ENCODE data around the gene ZBTB47.

Gene ZBTB47

GRCh38 chr3:42660131-42660715, 6.7 kb downstream of the ZBTB47 start:
- Histone ChIP-seq H3K9ac (ENCODE audit: low read length) (no peak overlapping the region), H3K36me3 (ENCODE audit: control insufficient read depth, insufficient read depth, low read length, severe bottlenecking) (peaks cover 48% of the 10 kb centered on the region), H3K4me3 (ENCODE audit: low read length) (no peak overlapping the region), H3K9me3 (ENCODE audit: control insufficient read depth, low read length) (no peaks in the 10 kb centered on the region), H3K4me1 (ENCODE audit: control insufficient read depth, insufficient read depth, low read length) (peaks cover 22% of the 10 kb centered on the region), H3K27me3 (replicated peaks; ENCODE audit: control insufficient read depth, insufficient read depth, low read length) (no peaks in the 10 kb centered on the region)
- no peak for DNase-seq (ENCODE audit: low read depth)

- DNase-seq (ENCODE audit: low read depth): no peak
Observed at GRCh38 chr3:42660898-42661297, 7.4 kb downstream of the ZBTB47 start.

GRCh38 chr3:42661593-42662022, 8.1 kb downstream of the ZBTB47 start:
- no peak for DNase-seq (ENCODE audit: low read depth)
- no peaks in the 10 kb centered on the region for H3K9me3 ChIP-seq (ENCODE audit: control insufficient read depth, low read length)
- no peak overlapping the region for H3K9ac ChIP-seq (ENCODE audit: low read length)
- no peak overlapping the region for H3K4me3 ChIP-seq (ENCODE audit: low read length)
- peaks cover 24% of the 10 kb centered on the region for H3K4me1 ChIP-seq (ENCODE audit: control insufficient read depth, insufficient read depth, low read length)
- peaks cover 48% of the 10 kb centered on the region for H3K36me3 ChIP-seq (ENCODE audit: control insufficient read depth, insufficient read depth, low read length, severe bottlenecking)
- H3K27me3 ChIP-seq (replicated peaks; ENCODE audit: control insufficient read depth, insufficient read depth, low read length): no peaks in the 10 kb centered on the region

More at GRCh38 chr3:42660898-42661297, 7.4 kb downstream of the ZBTB47 start:
- Histone ChIP-seq H3K9me3 (ENCODE audit: control insufficient read depth, low read length) (no peaks in the 10 kb centered on the region), H3K9ac (ENCODE audit: low read length) (no peak overlapping the region), H3K36me3 (ENCODE audit: control insufficient read depth, insufficient read depth, low read length, severe bottlenecking) (peaks cover 48% of the 10 kb centered on the region), H3K4me1 (ENCODE audit: control insufficient read depth, insufficient read depth, low read length) (peaks cover 21% of the 10 kb centered on the region), H3K27me3 (replicated peaks; ENCODE audit: control insufficient read depth, insufficient read depth, low read length) (no peaks in the 10 kb centered on the region), H3K4me3 (ENCODE audit: low read length) (no peak overlapping the region)

GRCh38 chr3:42662037-42662812, 8.7 kb downstream of the ZBTB47 start:
- no peak for DNase-seq (ENCODE audit: low read depth)
- Histone ChIP-seq H3K27me3 (replicated peaks; ENCODE audit: control insufficient read depth, insufficient read depth, low read length) (no peaks in the 10 kb centered on the region), H3K9ac (ENCODE audit: low read length) (no peak overlapping the region), H3K4me3 (ENCODE audit: low read length) (no peak overlapping the region), H3K9me3 (ENCODE audit: control insufficient read depth, low read length) (no peaks in the 10 kb centered on the region), H3K36me3 (ENCODE audit: control insufficient read depth, insufficient read depth, low read length, severe bottlenecking) (peaks cover 48% of the 10 kb centered on the region), H3K4me1 (ENCODE audit: control insufficient read depth, insufficient read depth, low read length) (peaks cover 30% of the 10 kb centered on the region)

- Histone ChIP-seq H3K36me3 (ENCODE audit: control insufficient read depth, insufficient read depth, low read length, severe bottlenecking) (peaks cover 48% of the 10 kb centered on the region), H3K4me1 (ENCODE audit: control insufficient read depth, insufficient read depth, low read length) (peaks cover 30% of the 10 kb centered on the region), H3K9me3 (ENCODE audit: control insufficient read depth, low read length) (no peaks in the 10 kb centered on the region), H3K4me3 (ENCODE audit: low read length) (no peak overlapping the region), H3K9ac (ENCODE audit: low read length) (no peak overlapping the region), H3K27me3 (replicated peaks; ENCODE audit: control insufficient read depth, insufficient read depth, low read length) (no peaks in the 10 kb centered on the region)
- no peak for DNase-seq (ENCODE audit: low read depth)
Observed at GRCh38 chr3:42662813-42663535, 9.5 kb downstream of the ZBTB47 start.

GRCh38 chr3:42663581-42664437, 10.3 kb downstream of the ZBTB47 start:
- H3K4me3 ChIP-seq (ENCODE audit: low read length): no peak overlapping the region
- H3K9me3 ChIP-seq (ENCODE audit: control insufficient read depth, low read length): no peaks in the 10 kb centered on the region
- no peak overlapping the region for H3K9ac ChIP-seq (ENCODE audit: low read length)
- H3K27me3 ChIP-seq (replicated peaks; ENCODE audit: control insufficient read depth, insufficient read depth, low read length): no peaks in the 10 kb centered on the region
- H3K36me3 ChIP-seq (ENCODE audit: control insufficient read depth, insufficient read depth, low read length, severe bottlenecking): peaks cover 40% of the 10 kb centered on the region
- H3K4me1 ChIP-seq (ENCODE audit: control insufficient read depth, insufficient read depth, low read length): peaks cover 27% of the 10 kb centered on the region
- no peak for DNase-seq (ENCODE audit: low read depth)

- peaks cover 36% of the 10 kb centered on the region for H3K36me3 ChIP-seq (ENCODE audit: control insufficient read depth, insufficient read depth, low read length, severe bottlenecking)
- H3K9me3 ChIP-seq (ENCODE audit: control insufficient read depth, low read length): no peaks in the 10 kb centered on the region
- no peak overlapping the region for H3K4me3 ChIP-seq (ENCODE audit: low read length)
- no peak for DNase-seq (ENCODE audit: low read depth)
- peaks cover 27% of the 10 kb centered on the region for H3K4me1 ChIP-seq (ENCODE audit: control insufficient read depth, insufficient read depth, low read length)
- H3K9ac ChIP-seq (ENCODE audit: low read length): no peak overlapping the region
- H3K27me3 ChIP-seq (replicated peaks; ENCODE audit: control insufficient read depth, insufficient read depth, low read length): no peaks in the 10 kb centered on the region
Observed at GRCh38 chr3:42664438-42664803, 10.9 kb downstream of the ZBTB47 start.

- no peak overlapping the region for H3K9ac ChIP-seq (ENCODE audit: low read length)
- no peaks in the 10 kb centered on the region for H3K9me3 ChIP-seq (ENCODE audit: control insufficient read depth, low read length)
- no peak overlapping the region for H3K4me3 ChIP-seq (ENCODE audit: low read length)
- no peak for DNase-seq (ENCODE audit: low read depth)
- peaks cover 29% of the 10 kb centered on the region for H3K36me3 ChIP-seq (ENCODE audit: control insufficient read depth, insufficient read depth, low read length, severe bottlenecking)
- H3K4me1 ChIP-seq (ENCODE audit: control insufficient read depth, insufficient read depth, low read length): peaks cover 19% of the 10 kb centered on the region
- H3K27me3 ChIP-seq (replicated peaks; ENCODE audit: control insufficient read depth, insufficient read depth, low read length): no peaks in the 10 kb centered on the region
Observed at GRCh38 chr3:42665050-42665878, 11.8 kb downstream of the ZBTB47 start.

- Histone ChIP-seq H3K27me3 (replicated peaks; ENCODE audit: control insufficient read depth, insufficient read depth, low read length) (no peaks in the 10 kb centered on the region), H3K4me3 (ENCODE audit: low read length) (no peak overlapping the region), H3K9me3 (ENCODE audit: control insufficient read depth, low read length) (peaks cover 6% of the 10 kb centered on the region), H3K36me3 (ENCODE audit: control insufficient read depth, insufficient read depth, low read length, severe bottlenecking) (peaks cover 25% of the 10 kb centered on the region), H3K9ac (ENCODE audit: low read length) (no peak overlapping the region), H3K4me1 (ENCODE audit: control insufficient read depth, insufficient read depth, low read length) (peaks cover 19% of the 10 kb centered on the region)
- no peak for DNase-seq (ENCODE audit: low read depth)
Observed at GRCh38 chr3:42666022-42666421, 12.5 kb downstream of the ZBTB47 start.

- Histone ChIP-seq H3K9ac (ENCODE audit: low read length) (no peak overlapping the region), H3K27me3 (replicated peaks; ENCODE audit: control insufficient read depth, insufficient read depth, low read length) (no peaks in the 10 kb centered on the region), H3K36me3 (ENCODE audit: control insufficient read depth, insufficient read depth, low read length, severe bottlenecking) (peaks cover 20% of the 10 kb centered on the region), H3K9me3 (ENCODE audit: control insufficient read depth, low read length) (peaks cover 7% of the 10 kb centered on the region), H3K4me3 (ENCODE audit: low read length) (no peak overlapping the region), H3K4me1 (ENCODE audit: control insufficient read depth, insufficient read depth, low read length) (peaks cover 19% of the 10 kb centered on the region)
- DNase-seq (ENCODE audit: low read depth): no peak
Observed at GRCh38 chr3:42666577-42666998, 13.1 kb downstream of the ZBTB47 start.
